ENCODE data around the gene CGRRF1.

- TF ChIP-seq CTCF (tag by site-specific recombination; IDR thresholded peaks at IDR 0.05): no peak
- TF ChIP-seq ZNF292 (tag by site-specific recombination; IDR thresholded peaks at IDR 0.05; ENCODE audit: borderline replicate concordance, low read depth): no peak
- no peak for TF ChIP-seq OSR2 (tag by site-specific recombination; IDR thresholded peaks at IDR 0.05)
- no peak for TF ChIP-seq ZNF280D (tag by site-specific recombination; IDR thresholded peaks at IDR 0.05)
- no peak for TF ChIP-seq ZEB2 (tag by site-specific recombination; IDR thresholded peaks at IDR 0.05)
- TF ChIP-seq ZNF707 (tag by site-specific recombination; IDR thresholded peaks at IDR 0.05): no peak
- TF ChIP-seq GFI1B (tag by site-specific recombination; IDR thresholded peaks at IDR 0.05): no peak
- no peak for TF ChIP-seq TRIM28 (IDR thresholded peaks at IDR 0.05; ENCODE audit: borderline replicate concordance, low read length)
- TF ChIP-seq REST (tag by site-specific recombination; IDR thresholded peaks at IDR 0.05): no peak
- TF ChIP-seq ZNF416 (tag by site-specific recombination; IDR thresholded peaks at IDR 0.05): no peak
- TF ChIP-seq ZSCAN30 (tag by site-specific recombination; IDR thresholded peaks at IDR 0.05): no peak
- no peak for TF ChIP-seq ZNF830 (tag by site-specific recombination; IDR thresholded peaks at IDR 0.05; ENCODE audit: low read depth)
Observed at GRCh38 chr14:54500744-54501143, 9.0 kb upstream of the CGRRF1 start.
